Adrenal gland (tissue), 12 donors: ENCODE measurements around the gene ANTXR1. TPM values are rescaled to one million over a fixed set of nuclear protein-coding genes. Genes with fewer than 3 reads are reported as not detected.

Experiments
- DNase-seq, 7 donors: peaks; one replicate each; pipeline ENCODE4 v3.0.0-alpha.2; 2019 to 2020
- H3K27ac ChIP-seq, 5 donors: fragments of 200-600 bp; sonication (generic) in 4 of 5; 1 replicate in 3 of 5; 2 replicates in 2 of 5; pipeline versions ENCODE4 v1.5.1 to v1.8.0; 2016 to 2020; ENCODE audit warnings: mild to moderate bottlenecking in 1 of 5
- H3K27me3 ChIP-seq: fragments of 200-600 bp; 2 replicates; pipeline ENCODE4 v1.8.0; 2021
- H3K36me3 ChIP-seq, 2 donors: fragments of 200-600 bp; replicated peaks in 1 of 2; 1 replicate in 1 of 2; 2 replicates in 1 of 2; pipeline versions ENCODE4 v1.5.1 to v1.8.0; 2018 to 2022
- H3K4me1 ChIP-seq, 2 donors: fragments of 200-600 bp; replicated peaks in 1 of 2; 1 replicate in 1 of 2; 2 replicates in 1 of 2; pipeline versions ENCODE4 v1.5.1 to v1.8.0; 2018 to 2021
- H3K4me3 ChIP-seq, 4 donors: fragments of 200-600 bp; sonication (generic) in 3 of 4; one replicate each; pipeline ENCODE4 v1.5.1; 2016 to 2018
- H3K9me3 ChIP-seq, 3 donors: fragments of 200-600 bp; sonication (generic) in 1 of 3; replicated peaks in 1 of 3; 1 replicate in 2 of 3; 2 replicates in 1 of 3; pipeline versions ENCODE4 v1.5.1 to v1.8.0; 2016 to 2021
- CTCF ChIP-seq, 6 experiments: fragments of 450-650 bp in 4 of 6; fragments of 200-600 bp in 2 of 6; sonication (generic) in 1 of 6; IDR thresholded peaks; 1 replicate in 5 of 6; 2 replicates in 1 of 6; pipeline versions ENCODE4 v1.5.1 to v1.8.0; 2016 to 2021; ENCODE audit warnings: antibody characterized with exemption in 6 of 6, mild to moderate bottlenecking in 2 of 6, moderate library complexity in 1 of 6
- POLR2A ChIP-seq, 2 donors: fragments of 450-650 bp; IDR thresholded peaks; one replicate each; pipeline ENCODE4 v1.6.1; 2017; ENCODE audit warnings: antibody characterized with exemption in 2 of 2, mild to moderate bottlenecking in 2 of 2, moderate library complexity in 1 of 2
- WGBS, 4 donors: extraction: QIAGEN DNeasy Blood & Tissue Kit in 2 of 4; methylation state at CpG; one replicate each; pipeline versions ENCODE4 v1.1.5 to v1.1.7; 2013 to 2017; 5-methylcytosine and 5-hydroxymethylcytosine counted together
- intact Hi-C, 2 donors: fragments of 100-400 bp; cut with DNase I; formaldehyde crosslinking; loops; one replicate each; pipeline versions ENCODE4 v1.14.1 to v1.15.0; 2022 to 2023
- polyA plus RNA-seq, 3 donors: library from polyadenylated mRNA; stranded (reverse); fragments of 200-250 nt in 2 of 3; fragments of 350-450 nt in 1 of 3; fragmentation: Illumina TruSeq in 1 of 3; extraction: RNeasy Lipid Tissue Mini Kit (QIAGEN cat#74804) in 1 of 3; gene quantifications; one replicate each; pipeline ENCODE4 v1.2.3, GENCODE V29; 2013 to 2014
- total RNA-seq, 9 donors: library from RNA; depleted of rRNA in 4 of 9; stranded (reverse); fragments of >200 nt in 4 of 9; fragments of 120-200 nt in 1 of 9; fragmentation: NEBNext Ultra II Directional in 1 of 9; extraction: Animal tissue kit (Norgen Biotek cat#: 25700) in 1 of 9; gene quantifications; one replicate each; pipeline versions ENCODE4 v1.1.0 to v1.2.4, GENCODE V29; 2013 to 2023
- donor health status: healthy with polysubstance abuse.
- donor health status: Bipolar disorder and iron deficiency.
- donor health status: DM: yes; HTN: yes; CAD: no.
- donor health status: DM: no; HTN: no; CAD: no.
- donor health status: DM: no; HTN: no; CAD: no.
- donor health status: DM: yes; HTN: yes; CAD: no.

ANTXR1 gene
- total and polyA plus RNA-seq, 12 donors, result 19.0 to 386 (median 119) TPM

GRCh38 chr2:69083235-69083748, 70.3 kb downstream of the ANTXR1 start:
- TF ChIP-seq POLR2A (IDR thresholded peaks at IDR 0.05) (peak in 1 of 2 donors; percentile 10), CTCF (IDR thresholded peaks at IDR 0.05) (no peak)
- 70 to 82% (median 71%) methylated on average over 2 of the region's 2 CpGs for WGBS, 4 donors
- DNase-seq, result peak; percentile 43 to 64 (median 57)
- Histone ChIP-seq H3K27ac (peak overlapping the region; percentile 5 to 83 (median 73)), H3K9me3 (no peaks in the 10 kb centered on the region), H3K4me1 (peaks cover 20 to 57% of the 10 kb centered on the region in 2 donors), H3K36me3 (no peaks in the 10 kb centered on the region), H3K27me3 (no peaks in the 10 kb centered on the region), H3K4me3 (no peak overlapping the region)
- intact Hi-C loops, result no loop called here

GRCh38 chr2:69084492-69084891, 71.5 kb downstream of the ANTXR1 start:
- Histone ChIP-seq H3K27me3 (no peaks in the 10 kb centered on the region), H3K27ac (no peak overlapping the region), H3K4me3 (no peak overlapping the region), H3K9me3 (no peaks in the 10 kb centered on the region), H3K4me1 (peaks cover 20 to 55% of the 10 kb centered on the region in 2 donors), H3K36me3 (no peaks in the 10 kb centered on the region)
- intact Hi-C loops, result no loop called here
- DNase-seq, result no peak
- TF ChIP-seq CTCF (IDR thresholded peaks at IDR 0.05) (no peak), POLR2A (IDR thresholded peaks at IDR 0.05) (no peak)
- 95 to 97% (median 97%) methylated on average over 4 of the region's 4 CpGs for WGBS, 4 donors

GRCh38 chr2:69086466-69086865, 73.5 kb downstream of the ANTXR1 start:
- peak in 1 of 7 donors; percentile 31 for DNase-seq
- intact Hi-C loops, result no loop called here
- no peak overlapping the region for H3K27ac ChIP-seq
- H3K4me3 ChIP-seq, result no peak overlapping the region
- peaks cover 20 to 54% of the 10 kb centered on the region in 2 donors for H3K4me1 ChIP-seq
- no peak for TF ChIP-seq CTCF (IDR thresholded peaks at IDR 0.05)
- no peak for TF ChIP-seq POLR2A (IDR thresholded peaks at IDR 0.05)
- 35 to 50% (median 43%) methylated on average over 4 of the region's 4 CpGs for WGBS, 4 donors
- no peaks in the 10 kb centered on the region for H3K9me3 ChIP-seq
- no peaks in the 10 kb centered on the region for H3K27me3 ChIP-seq
- peaks cover 0 to under 1% of the 10 kb centered on the region in 2 donors for H3K36me3 ChIP-seq

GRCh38 chr2:69087211-69087911, 74.4 kb downstream of the ANTXR1 start:
- DNase-seq, result no peak
- Histone ChIP-seq H3K27ac (peak overlapping the region in 1 of 5 donors; percentile 41), H3K27me3 (no peaks in the 10 kb centered on the region), H3K4me3 (no peak overlapping the region), H3K36me3 (peaks cover 0 to 9% of the 10 kb centered on the region in 2 donors), H3K4me1 (peaks cover 15 to 46% of the 10 kb centered on the region in 2 donors), H3K9me3 (no peaks in the 10 kb centered on the region)
- 74 to 87% (median 86%) methylated on average over 5 of the region's 5 CpGs for WGBS, 4 donors
- TF ChIP-seq POLR2A (IDR thresholded peaks at IDR 0.05), result no peak
- no peak for TF ChIP-seq CTCF (IDR thresholded peaks at IDR 0.05)
- intact Hi-C loops, result no loop called here
